Measurements from ENCODE around the gene TUT7. TPM values are rescaled to one million over a fixed set of nuclear protein-coding genes. Genes with fewer than 3 reads are reported as not detected.

Gene TUT7
- total RNA-seq, 1 experiment from 2014 or later, result 17.2 TPM

DNA sequence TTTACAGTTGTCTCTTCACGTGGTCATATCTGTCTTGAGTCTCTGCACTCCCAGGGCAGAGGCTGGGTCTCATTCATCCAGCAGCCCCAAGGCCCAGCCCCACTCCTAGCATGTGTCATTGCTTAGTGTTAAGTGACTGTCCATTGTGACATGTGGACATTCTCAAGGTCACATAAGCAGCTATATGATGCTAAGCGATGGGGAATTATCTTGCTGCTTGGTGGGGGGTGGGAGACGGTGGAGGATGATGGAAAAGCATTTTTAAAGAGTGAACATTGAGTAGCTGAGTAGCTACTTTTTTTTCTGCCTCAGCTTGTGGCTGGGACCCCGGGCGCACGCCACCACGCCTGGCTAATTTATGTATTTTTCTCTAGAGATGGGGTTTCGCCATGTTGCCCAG is 94.7 kb downstream of the TUT7 start, which contains the start of gene C9orf153:
TSS of gene C9orf153 (minus strand) at position 101 of the 400 bp plus-strand sequence. CDS start 30,054 bp downstream, outside the sequence.
- H3K27me3 Mint-ChIP-seq (ENCODE audit: insufficient read depth, unreplicated experiment), result no peaks in the 10 kb centered on the region
- POLR2A ChIA-PET, result no interaction called here
- CTCF ChIA-PET, result no interaction called here
- intact Hi-C loops (cut with micrococcal nuclease; ENCODE audit: unreplicated experiment), result no loop called here
- H3K4me1 Mint-ChIP-seq (ENCODE audit: low read depth, unreplicated experiment), result no peaks in the 10 kb centered on the region
- H3K4me1 ChIP-seq, result no peaks in the 10 kb centered on the region
- TF ChIP-seq, protein P1, sequence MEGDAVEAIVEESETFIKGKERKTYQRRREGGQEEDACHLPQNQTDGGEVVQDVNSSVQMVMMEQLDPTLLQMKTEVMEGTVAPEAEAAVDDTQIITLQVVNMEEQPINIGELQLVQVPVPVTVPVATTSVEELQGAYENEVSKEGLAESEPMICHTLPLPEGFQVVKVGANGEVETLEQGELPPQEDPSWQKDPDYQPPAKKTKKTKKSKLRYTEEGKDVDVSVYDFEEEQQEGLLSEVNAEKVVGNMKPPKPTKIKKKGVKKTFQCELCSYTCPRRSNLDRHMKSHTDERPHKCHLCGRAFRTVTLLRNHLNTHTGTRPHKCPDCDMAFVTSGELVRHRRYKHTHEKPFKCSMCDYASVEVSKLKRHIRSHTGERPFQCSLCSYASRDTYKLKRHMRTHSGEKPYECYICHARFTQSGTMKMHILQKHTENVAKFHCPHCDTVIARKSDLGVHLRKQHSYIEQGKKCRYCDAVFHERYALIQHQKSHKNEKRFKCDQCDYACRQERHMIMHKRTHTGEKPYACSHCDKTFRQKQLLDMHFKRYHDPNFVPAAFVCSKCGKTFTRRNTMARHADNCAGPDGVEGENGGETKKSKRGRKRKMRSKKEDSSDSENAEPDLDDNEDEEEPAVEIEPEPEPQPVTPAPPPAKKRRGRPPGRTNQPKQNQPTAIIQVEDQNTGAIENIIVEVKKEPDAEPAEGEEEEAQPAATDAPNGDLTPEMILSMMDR (IDR thresholded peaks at IDR 0.05; ENCODE audit: insufficient read depth in 1 of 2, low read depth in 1 of 2, low read length in 1 of 2, severe bottlenecking in 1 of 2, unreplicated experiment in 1 of 2), result no peak
- no peaks in the 10 kb centered on the region for H3K27me3 ChIP-seq (replicated peaks; ENCODE audit: control insufficient read depth, insufficient read depth, low read length)
- BruUV-seq (replicated peaks), result no TSS peak
- H3K4me3 ChIP-seq (ENCODE audit: low read depth, low read length), result no peak within 1 kb of the TSS
- H3K36me3 ChIP-seq (ENCODE audit: control insufficient read depth, insufficient read depth, low read length), result no peaks in the 10 kb centered on the region
- no peaks in the 10 kb centered on the region for H3K9me3 ChIP-seq
- H3K27ac Mint-ChIP-seq (ENCODE audit: unreplicated experiment), result no peak within 1 kb of the TSS
- no peaks in the 10 kb centered on the region for H3K36me3 Mint-ChIP-seq (ENCODE audit: insufficient read depth, unreplicated experiment)
- H3K9me3 Mint-ChIP-seq (ENCODE audit: unreplicated experiment), result no peaks in the 10 kb centered on the region
- H3K4me3 Mint-ChIP-seq (ENCODE audit: unreplicated experiment), result no peak within 1 kb of the TSS
- DNase-seq, result no peak

DNA sequence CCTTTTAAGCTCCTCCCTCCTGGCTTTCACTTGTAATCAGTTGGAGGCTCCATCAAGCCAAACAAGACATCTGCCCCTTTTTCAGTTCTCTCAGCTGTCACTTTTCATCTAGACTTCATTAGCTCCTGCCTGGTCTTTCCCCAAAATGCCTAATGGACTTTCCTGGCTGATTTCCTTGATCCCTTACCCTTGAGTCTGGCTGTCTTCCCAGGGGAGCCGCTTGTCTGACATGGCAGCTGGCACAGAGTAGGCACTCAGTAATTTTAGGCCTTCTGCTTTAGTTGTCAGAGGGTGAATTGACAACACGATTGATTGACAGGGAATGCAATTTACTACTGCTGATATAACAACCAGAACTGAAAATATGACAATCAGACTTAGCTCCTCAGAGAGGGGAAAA is 96.8 kb downstream of the TUT7 start:
- Mint-ChIP-seq H3K4me3 (ENCODE audit: unreplicated experiment) (no peak overlapping the region), H3K27ac (ENCODE audit: unreplicated experiment) (no peak overlapping the region), H3K27me3 (ENCODE audit: insufficient read depth, unreplicated experiment) (no peaks in the 10 kb centered on the region), H3K9me3 (ENCODE audit: unreplicated experiment) (no peaks in the 10 kb centered on the region), H3K4me1 (ENCODE audit: low read depth, unreplicated experiment) (no peaks in the 10 kb centered on the region), H3K36me3 (ENCODE audit: insufficient read depth, unreplicated experiment) (no peaks in the 10 kb centered on the region)
- POLR2A ChIA-PET, result no interaction called here
- CTCF ChIA-PET, result no interaction called here
- Histone ChIP-seq H3K9me3 (no peaks in the 10 kb centered on the region), H3K4me1 (no peaks in the 10 kb centered on the region), H3K27me3 (replicated peaks; ENCODE audit: control insufficient read depth, insufficient read depth, low read length) (no peaks in the 10 kb centered on the region), H3K36me3 (ENCODE audit: control insufficient read depth, insufficient read depth, low read length) (no peaks in the 10 kb centered on the region), H3K4me3 (ENCODE audit: low read depth, low read length) (no peak overlapping the region)
- intact Hi-C loops (cut with micrococcal nuclease; ENCODE audit: unreplicated experiment), result no loop called here
- no TSS peak for BruUV-seq (replicated peaks)
- TF ChIP-seq, protein P1 (IDR thresholded peaks at IDR 0.05; ENCODE audit: insufficient read depth in 1 of 2, low read depth in 1 of 2, low read length in 1 of 2, severe bottlenecking in 1 of 2, unreplicated experiment in 1 of 2), result no peak
- no peak for DNase-seq

DNA sequence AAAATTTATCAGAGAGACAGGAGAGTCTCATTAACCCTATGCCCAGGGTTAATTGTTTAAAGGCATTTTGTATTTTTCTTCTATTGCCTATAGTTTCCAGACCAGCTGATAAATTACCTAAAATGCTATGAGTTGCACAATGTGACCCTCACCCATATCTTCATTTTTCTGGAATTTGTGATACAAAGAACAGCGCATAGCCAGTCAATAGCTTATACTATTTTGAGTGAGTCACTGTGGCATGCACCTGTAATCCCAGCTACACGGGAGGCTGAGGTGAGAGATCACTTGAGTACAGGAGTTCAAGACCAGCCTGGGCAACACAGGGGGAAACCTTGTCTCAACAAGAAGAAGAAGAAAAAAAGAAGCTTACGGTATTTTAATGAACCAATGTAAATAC is 97.6 kb downstream of the TUT7 start:
- Histone ChIP-seq H3K4me3 (ENCODE audit: low read depth, low read length) (no peak overlapping the region), H3K27me3 (replicated peaks; ENCODE audit: control insufficient read depth, insufficient read depth, low read length) (no peaks in the 10 kb centered on the region), H3K4me1 (no peaks in the 10 kb centered on the region), H3K36me3 (ENCODE audit: control insufficient read depth, insufficient read depth, low read length) (no peaks in the 10 kb centered on the region), H3K9me3 (no peaks in the 10 kb centered on the region)
- no peak overlapping the region for H3K4me3 Mint-ChIP-seq (ENCODE audit: unreplicated experiment)
- BruUV-seq (replicated peaks), result no TSS peak
- TF ChIP-seq, protein P1 (IDR thresholded peaks at IDR 0.05; ENCODE audit: insufficient read depth in 1 of 2, low read depth in 1 of 2, low read length in 1 of 2, severe bottlenecking in 1 of 2, unreplicated experiment in 1 of 2), result no peak
- H3K27me3 Mint-ChIP-seq (ENCODE audit: insufficient read depth, unreplicated experiment), result no peaks in the 10 kb centered on the region
- intact Hi-C loops (cut with micrococcal nuclease; ENCODE audit: unreplicated experiment), result no loop called here
- no peaks in the 10 kb centered on the region for H3K4me1 Mint-ChIP-seq (ENCODE audit: low read depth, unreplicated experiment)
- ChIA-PET POLR2A (no interaction called here), CTCF (no interaction called here)
- H3K27ac Mint-ChIP-seq (ENCODE audit: unreplicated experiment), result no peak overlapping the region
- no peaks in the 10 kb centered on the region for H3K36me3 Mint-ChIP-seq (ENCODE audit: insufficient read depth, unreplicated experiment)
- no peak for DNase-seq
- no peaks in the 10 kb centered on the region for H3K9me3 Mint-ChIP-seq (ENCODE audit: unreplicated experiment)

Measured in Caco-2 (cell line).